Measurements from ENCODE around the gene MRPL53. TPM values are rescaled to one million over a fixed set of nuclear protein-coding genes. Genes with fewer than 3 reads are reported as not detected.
"Not testable (repeated sequence)": the region's sequence is repeated elsewhere in the genome, so short reads cannot be mapped to it uniquely, and the experiment has no call there.

MRPL53 gene
- total and polyA plus RNA-seq, 4 donors, result 23.3 to 106 (median 70.7) TPM

- Histone ChIP-seq H3K4me3 (peak overlapping the region; percentile 73), H3K9me3 (ENCODE audit: control insufficient read depth in 4 of 4, insufficient read depth in 3 of 4, low read length in 3 of 4) (no peaks in the 10 kb centered on the region), H3K27ac (ENCODE audit: low read depth in 1 of 2, low read length in 1 of 2) (peak overlapping the region; percentile 88 to 95), H3K4me1 (ENCODE audit: control insufficient read depth in 5 of 5, insufficient read depth in 5 of 5, low read length in 5 of 5) (peaks cover 3 to 15% (median 5%) of the 10 kb centered on the region in 5 donors), H3K9ac (ENCODE audit: insufficient read depth in 1 of 2, low read length in 2 of 2) (peak overlapping the region; percentile 63 to 83), H3K27me3 (ENCODE audit: control insufficient read depth in 3 of 3, insufficient read depth in 3 of 3, low read length in 2 of 3) (no peaks in the 10 kb centered on the region), H3K36me3 (ENCODE audit: control insufficient read depth in 4 of 4, insufficient read depth in 4 of 4, low read length in 4 of 4) (peaks cover 6 to 13% (median 9%) of the 10 kb centered on the region in 4 donors)
- DNase-seq (no peak), ATAC-seq (ENCODE audit: insufficient read depth, low FRiP score) (no peak)
- 54 to 66% methylated on average over 16 of the region's 16 CpGs for WGBS, 2 donors
- TF ChIP-seq CTCF (IDR thresholded peaks at IDR 0.05; ENCODE audit: control extremely low read depth, extremely low read depth), result no peak
Measured at GRCh38 chr2:74471332-74472065, 981 bp downstream of the MRPL53 start.

GRCh38 chr2:74470742-74471141 is 1.7 kb downstream of the MRPL53 start:
- H3K27ac ChIP-seq (ENCODE audit: low read depth in 1 of 2, low read length in 1 of 2); H3K27me3 ChIP-seq (ENCODE audit: control insufficient read depth in 3 of 3, insufficient read depth in 3 of 3, low read length in 2 of 3); ATAC-seq (ENCODE audit: insufficient read depth, low FRiP score); DNase-seq; H3K4me3 ChIP-seq; H3K9me3 ChIP-seq (ENCODE audit: control insufficient read depth in 4 of 4, insufficient read depth in 3 of 4, low read length in 3 of 4); H3K9ac ChIP-seq (ENCODE audit: insufficient read depth in 1 of 2, low read length in 2 of 2): not testable (repeated sequence)
- Histone ChIP-seq H3K4me1 (ENCODE audit: control insufficient read depth in 5 of 5, insufficient read depth in 5 of 5, low read length in 5 of 5) (peaks cover 4 to 15% (median 6%) of the 10 kb centered on the region in 5 donors), H3K36me3 (ENCODE audit: control insufficient read depth in 4 of 4, insufficient read depth in 4 of 4, low read length in 4 of 4) (peaks cover 6 to 12% (median 9%) of the 10 kb centered on the region in 4 donors)
- 97 to 98% methylated on average over 12 of the region's 12 CpGs for WGBS, 2 donors

GRCh38 chr2:74464406-74464805 is 8.1 kb downstream of the MRPL53 start:
- Histone ChIP-seq H3K36me3 (ENCODE audit: control insufficient read depth in 4 of 4, insufficient read depth in 4 of 4, low read length in 4 of 4) (peaks cover 4 to 15% (median 7%) of the 10 kb centered on the region in 4 donors), H3K27me3 (ENCODE audit: control insufficient read depth in 3 of 3, insufficient read depth in 3 of 3, low read length in 2 of 3) (no peaks in the 10 kb centered on the region), H3K4me1 (ENCODE audit: control insufficient read depth in 5 of 5, insufficient read depth in 5 of 5, low read length in 5 of 5) (peaks cover 6 to 11% (median 9%) of the 10 kb centered on the region in 5 donors), H3K9ac (ENCODE audit: insufficient read depth in 1 of 2, low read length in 2 of 2) (peak overlapping the region in 1 of 2 donors; percentile 42), H3K27ac (ENCODE audit: low read depth in 1 of 2, low read length in 1 of 2) (peak overlapping the region in 1 of 2 donors; percentile 92), H3K9me3 (ENCODE audit: control insufficient read depth in 4 of 4, insufficient read depth in 3 of 4, low read length in 3 of 4) (no peaks in the 10 kb centered on the region), H3K4me3 (peak overlapping the region; percentile 98)
- DNase-seq (no peak), ATAC-seq (ENCODE audit: insufficient read depth, low FRiP score) (no peak)
- 5 to 8% methylated on average over 13 of the region's 13 CpGs for WGBS, 2 donors
- TF ChIP-seq CTCF (IDR thresholded peaks at IDR 0.05; ENCODE audit: control extremely low read depth, extremely low read depth), result no peak

GRCh38 chr2:74462786-74463105 is 9.7 kb downstream of the MRPL53 start:
- DNase-seq, result no peak
- H3K9me3 ChIP-seq (ENCODE audit: control insufficient read depth in 4 of 4, insufficient read depth in 3 of 4, low read length in 3 of 4), result no peaks in the 10 kb centered on the region
- no peak overlapping the region for H3K27ac ChIP-seq (ENCODE audit: low read depth in 1 of 2, low read length in 1 of 2)
- peaks cover 4 to 15% (median 7%) of the 10 kb centered on the region in 4 donors for H3K36me3 ChIP-seq (ENCODE audit: control insufficient read depth in 4 of 4, insufficient read depth in 4 of 4, low read length in 4 of 4)
- whole genome bisulfite sequencing, 2 donors, result 88 to 90% methylated on average over 4 of the region's 4 CpGs
- H3K27me3 ChIP-seq (ENCODE audit: control insufficient read depth in 3 of 3, insufficient read depth in 3 of 3, low read length in 2 of 3), result no peaks in the 10 kb centered on the region
- no peak for TF ChIP-seq CTCF (IDR thresholded peaks at IDR 0.05; ENCODE audit: control extremely low read depth, extremely low read depth)
- H3K9ac ChIP-seq (ENCODE audit: insufficient read depth in 1 of 2, low read length in 2 of 2), result no peak overlapping the region
- H3K4me1 ChIP-seq (ENCODE audit: control insufficient read depth in 5 of 5, insufficient read depth in 5 of 5, low read length in 5 of 5), result peaks cover 6 to 13% (median 10%) of the 10 kb centered on the region in 5 donors
- ATAC-seq (ENCODE audit: insufficient read depth, low FRiP score), result no peak
- H3K4me3 ChIP-seq, result no peak overlapping the region

All from lung (tissue), 12 donors.